Right lung (tissue), 5 donors: ENCODE measurements around the gene SUN2. TPM values are rescaled to one million over a fixed set of nuclear protein-coding genes. Genes with fewer than 3 reads are reported as not detected.

Experiments used
- DNase-seq, 2 donors: peaks; one replicate each; pipeline ENCODE4 v3.0.0-alpha.2; 2013
- polyA plus RNA-seq, 5 donors: library from polyadenylated mRNA; unstranded; fragments of 120-200 nt; gene quantifications; one replicate each; pipeline versions ENCODE4 v1.2.1 to v1.2.3, GENCODE V29; 2013; ENCODE audit warnings: inconsistent platforms in 1 of 5, low replicate concordance in 1 of 5; ENCODE audit not compliant: insufficient read length in 5 of 5, insufficient read depth in 1 of 5

Gene SUN2
- polyA plus RNA-seq, 5 donors = 50.9 to 71.6 (median 62.2) TPM

DNA sequence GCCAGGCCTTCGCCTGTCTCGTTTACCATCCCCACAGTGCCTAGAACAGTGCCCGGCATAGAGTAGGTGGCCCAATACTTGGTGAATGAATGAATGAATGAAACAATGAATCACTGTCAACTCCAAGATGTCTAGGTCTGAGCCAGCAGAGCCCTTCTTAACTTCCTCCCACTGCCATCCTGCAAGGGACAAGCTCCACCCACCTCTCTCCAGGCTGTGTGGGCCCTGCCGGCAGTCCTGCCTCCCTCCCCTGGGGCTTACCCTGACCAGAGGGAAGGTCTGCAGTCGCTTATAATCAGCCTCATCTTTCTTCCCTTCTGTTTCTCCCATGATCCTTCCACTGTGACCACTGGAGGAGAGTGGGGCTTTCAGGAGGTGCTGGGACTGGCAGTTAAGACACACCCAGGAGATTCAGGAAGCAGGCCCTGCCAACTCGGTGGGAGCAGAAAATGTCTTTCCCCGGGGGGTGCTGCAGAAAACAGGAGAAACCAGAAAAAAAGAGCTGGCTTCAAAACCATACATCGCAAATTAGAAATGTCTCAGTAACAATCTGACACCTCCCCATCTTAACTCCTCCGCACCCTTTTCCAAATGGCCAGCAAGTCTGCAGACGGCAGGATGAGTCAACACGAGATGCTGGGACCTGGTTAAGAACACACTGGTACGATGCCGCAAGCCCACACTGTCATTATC is 26.8 kb upstream of the SUN2 start:
- DNase-seq = no peak

DNA sequence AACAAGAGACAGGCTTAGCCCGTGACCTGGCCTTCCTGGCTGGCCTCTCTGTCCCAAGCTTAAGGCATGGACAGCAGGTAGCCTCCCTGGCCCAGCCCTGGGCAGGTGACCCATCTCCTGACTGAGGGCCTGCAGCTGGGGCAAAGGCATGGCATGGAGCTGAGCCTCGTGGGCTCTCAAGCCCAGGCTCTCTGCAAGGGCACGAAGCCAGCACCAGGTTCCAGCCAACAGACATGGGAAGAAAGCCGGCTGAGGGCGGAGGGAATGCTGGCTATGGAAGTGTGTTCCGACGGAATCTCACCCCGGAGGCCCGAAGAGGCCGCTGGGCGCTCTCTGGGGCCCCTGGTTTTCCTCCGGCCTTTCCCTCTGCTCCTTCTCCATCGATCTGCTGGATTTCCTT is 25.2 kb upstream of the SUN2 start:
- no peak for DNase-seq

GRCh38 chr22:38777087-38777671 is 21.4 kb upstream of the SUN2 start:
- DNase-seq = no peak

DNA sequence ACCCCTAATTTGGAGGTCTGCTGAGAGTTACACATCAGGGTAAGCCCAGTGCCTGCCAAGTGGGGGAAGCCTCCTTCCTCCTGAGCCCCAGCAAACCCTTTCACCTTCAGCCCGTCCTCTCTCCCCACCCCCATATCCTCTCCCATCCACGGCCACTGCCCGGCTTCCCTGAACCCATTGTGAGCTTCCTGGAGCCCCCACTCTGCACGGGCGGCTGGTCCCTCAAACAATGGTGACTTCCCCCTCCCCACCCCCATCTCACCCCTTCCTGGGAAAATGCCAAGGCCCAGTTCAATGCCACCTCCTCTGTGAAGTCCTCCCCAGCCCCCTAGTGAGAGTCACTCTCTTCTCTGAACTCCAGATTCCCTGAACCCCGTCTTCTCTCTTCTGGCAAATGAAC is 20.3 kb upstream of the SUN2 start:
- no peak for DNase-seq

GRCh38 chr22:38775656-38776055 is 19.9 kb upstream of the SUN2 start:
- DNase-seq = no peak

- DNase-seq = no peak
These were observed 18.8 kb upstream of the SUN2 start for GRCh38 chr22:38774496-38775166.

GRCh38 chr22:38773363-38773946 is 17.7 kb upstream of the SUN2 start:
- DNase-seq = no peak

DNA sequence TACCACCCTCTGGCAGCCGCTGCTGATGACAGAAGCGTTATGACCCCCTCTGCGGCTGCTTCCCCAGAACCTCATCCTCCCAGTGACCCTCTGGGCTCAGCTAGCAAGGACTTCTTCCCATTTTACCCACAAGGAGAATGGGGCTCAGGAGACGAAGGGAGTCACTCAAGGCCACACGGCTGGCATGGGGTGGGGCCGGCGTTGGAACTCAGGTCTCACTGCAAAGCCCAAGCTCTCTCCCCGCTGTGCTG is 16.8 kb upstream of the SUN2 start:
- no peak for DNase-seq

GRCh38 chr22:38770257-38770949 is 14.6 kb upstream of the SUN2 start:
- no peak for DNase-seq

GRCh38 chr22:38768036-38768435 is 12.2 kb upstream of the SUN2 start:
- DNase-seq = no peak

DNA sequence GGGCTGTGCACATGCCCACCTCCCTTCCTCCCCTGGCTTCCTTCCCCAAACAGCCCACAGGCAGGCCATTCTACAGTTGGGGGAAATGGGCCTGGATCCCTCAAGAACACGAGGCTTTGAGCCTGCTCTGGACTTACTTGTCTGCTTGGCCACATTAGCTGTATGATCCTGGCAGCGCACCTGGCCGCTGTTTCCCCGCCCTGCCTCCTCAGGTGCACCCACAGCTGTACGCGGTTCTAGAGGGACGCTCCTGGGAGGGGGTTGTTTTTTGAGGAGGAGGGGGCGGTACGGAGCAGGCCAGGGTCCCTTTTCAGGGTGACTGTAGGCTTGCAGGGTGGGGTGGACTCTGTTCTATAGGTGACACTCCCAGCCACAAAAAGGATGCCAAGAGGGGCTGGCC is 11.5 kb upstream of the SUN2 start:
- no peak for DNase-seq

DNA sequence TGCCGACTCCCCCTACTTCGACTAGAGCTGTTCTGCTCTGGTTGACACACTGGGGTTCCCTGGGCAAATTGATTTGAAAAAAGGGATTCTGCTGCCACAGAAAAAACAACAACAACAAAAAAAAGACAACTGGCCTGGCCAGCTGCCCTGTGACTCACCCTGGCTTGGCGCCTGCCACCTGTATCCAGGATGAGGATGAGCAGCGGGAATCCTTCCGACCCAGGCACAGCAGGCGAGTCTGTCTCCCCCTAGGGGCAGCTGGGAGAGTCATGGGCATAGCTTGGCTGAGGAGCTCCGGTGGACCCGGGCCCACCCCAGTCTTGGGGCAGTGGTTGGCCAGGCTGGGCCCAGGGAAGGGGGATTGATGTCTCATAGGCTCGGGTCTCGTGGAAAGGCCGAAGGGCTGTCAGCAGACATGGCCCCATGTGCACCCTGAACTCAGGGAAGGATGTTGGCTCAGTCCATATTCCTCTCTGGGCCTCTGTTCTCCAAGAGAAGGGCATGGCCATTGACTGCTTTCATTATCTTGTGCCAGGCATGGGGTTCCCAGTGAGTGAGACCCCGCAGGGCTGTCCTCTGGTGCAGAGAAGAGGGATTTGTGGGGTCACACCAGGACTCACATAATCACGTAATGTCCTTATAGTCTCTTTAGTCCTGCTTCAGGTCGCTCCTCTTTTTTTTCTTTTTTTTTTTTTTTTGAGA is 10.4 kb upstream of the SUN2 start:
- DNase-seq = no peak

DNA sequence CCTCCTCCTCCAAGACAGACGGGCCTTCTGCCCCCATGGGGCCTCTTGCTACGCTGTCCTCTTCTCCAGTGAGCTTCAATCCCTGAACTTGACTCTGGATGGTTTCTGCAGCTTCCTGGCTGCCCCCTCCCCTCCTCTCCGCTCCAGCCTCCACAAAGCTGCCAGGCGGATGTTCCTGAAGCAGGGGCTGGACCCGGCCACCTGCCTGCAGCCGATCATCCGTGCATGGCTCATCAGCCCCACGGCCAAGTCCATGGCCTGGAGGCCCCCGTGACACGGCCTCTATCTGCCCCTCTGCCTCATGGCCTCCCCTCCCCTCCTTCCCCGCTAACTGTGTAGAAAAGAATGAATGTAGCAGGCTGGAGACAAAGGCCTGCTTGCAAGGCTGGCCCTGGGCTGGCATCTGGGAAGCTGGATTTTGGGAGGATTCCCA is 6.8 kb upstream of the SUN2 start:
- DNase-seq = no peak

DNA sequence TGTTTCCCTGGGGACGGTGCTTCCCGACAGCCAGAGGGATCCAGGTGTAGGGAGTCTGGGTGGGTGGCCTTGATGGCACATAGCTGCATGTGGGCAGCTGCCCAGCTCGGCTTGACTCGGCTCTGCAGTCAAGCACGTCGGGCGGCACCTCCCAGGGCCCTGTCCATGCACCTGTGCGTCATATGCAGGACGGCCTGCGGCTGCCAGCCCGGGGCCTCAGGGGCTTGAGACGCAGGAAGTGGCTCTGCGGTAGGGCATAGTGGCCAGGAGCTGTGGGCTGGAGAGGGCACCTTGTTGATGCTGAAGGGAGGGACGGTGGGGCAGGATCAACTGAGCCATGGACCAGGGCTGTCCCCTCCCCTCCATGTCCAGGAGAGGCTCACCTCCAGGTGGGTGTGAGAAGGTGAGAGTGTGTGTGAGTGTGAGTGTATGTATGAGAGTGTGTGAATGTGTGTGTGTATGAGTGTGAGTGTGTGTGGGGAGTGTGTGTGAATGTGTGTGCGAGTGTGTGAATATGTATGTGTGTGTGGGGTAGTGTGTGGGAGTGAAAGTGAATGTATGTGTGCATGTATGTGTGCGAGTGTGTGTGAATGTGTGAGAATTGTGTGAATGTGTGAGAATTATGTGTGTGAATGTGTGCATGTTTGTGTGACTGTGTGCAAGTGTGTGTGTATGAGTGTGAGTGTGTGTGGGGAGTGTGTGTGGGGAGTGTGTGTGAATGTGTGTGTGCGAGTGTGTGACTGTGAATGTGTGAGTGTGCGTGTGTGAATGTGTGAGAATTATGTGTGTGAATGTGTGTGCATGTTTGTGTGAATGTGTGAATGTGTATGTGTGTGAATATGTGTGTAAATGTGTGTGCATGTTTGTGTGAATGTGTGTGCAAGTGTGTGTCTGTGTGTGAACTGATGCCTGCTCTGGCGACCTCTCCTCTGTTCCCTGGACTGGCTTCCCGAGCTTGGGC is 5.7 kb upstream of the SUN2 start:
- no peak for DNase-seq

DNA sequence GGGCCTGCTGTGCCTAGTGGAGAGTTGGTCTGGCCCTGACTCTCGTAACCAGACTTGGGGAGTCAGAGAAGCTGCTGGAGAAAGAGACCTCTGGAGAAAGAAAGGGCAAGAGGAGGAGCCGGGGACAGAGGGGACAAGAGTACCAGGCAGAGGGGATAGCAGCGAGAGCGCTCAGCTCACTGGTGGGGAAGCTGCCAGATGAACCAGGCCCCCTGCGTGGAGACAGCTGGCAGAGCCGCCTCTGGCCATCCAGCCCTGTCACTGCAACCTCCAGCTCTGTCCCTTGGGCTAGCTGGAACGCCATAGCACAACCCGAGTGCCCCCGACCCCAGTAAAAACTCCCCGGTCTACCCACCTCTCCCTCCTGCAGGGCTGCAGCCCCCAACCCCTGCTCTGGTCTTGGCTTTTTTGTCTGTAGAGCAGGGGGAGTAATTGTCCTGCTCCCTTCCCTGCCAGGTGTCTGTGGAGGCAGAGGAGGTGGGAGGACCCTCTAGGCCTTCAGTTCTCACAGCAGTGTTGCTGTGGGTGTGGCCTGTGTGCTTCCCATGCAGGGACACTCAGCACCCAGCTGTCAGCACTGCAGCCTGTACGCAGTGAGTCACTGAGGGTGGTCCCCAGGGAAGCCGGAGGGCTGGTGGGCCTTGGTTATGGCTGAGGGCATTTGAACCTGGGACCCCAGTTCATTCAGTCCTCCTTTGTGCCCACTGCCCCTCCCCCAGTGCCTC is 4.8 kb upstream of the SUN2 start:
- no peak for DNase-seq

DNA sequence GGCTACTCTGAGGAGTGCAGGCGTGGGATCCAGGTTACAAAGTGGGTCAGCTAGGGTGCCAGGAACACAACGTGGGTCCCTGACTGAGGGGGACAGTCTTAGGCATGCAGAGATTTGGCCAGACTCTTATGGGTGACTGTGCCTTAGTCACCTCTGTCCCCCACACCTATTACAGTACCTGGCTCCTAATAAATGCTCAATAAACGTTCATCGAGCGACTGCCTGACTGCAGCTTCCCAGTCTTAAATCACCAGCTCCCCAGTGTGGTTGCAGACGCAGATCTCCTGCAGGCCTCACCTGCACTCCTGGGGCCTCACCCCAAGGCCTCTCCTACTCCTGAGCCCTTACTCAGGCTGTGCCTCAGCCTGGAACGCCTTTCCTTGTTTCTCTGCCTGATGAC is 3.2 kb upstream of the SUN2 start:
- DNase-seq = no peak

GRCh38 chr22:38758276-38758945 is 2.6 kb upstream of the SUN2 start:
- no peak for DNase-seq

DNA sequence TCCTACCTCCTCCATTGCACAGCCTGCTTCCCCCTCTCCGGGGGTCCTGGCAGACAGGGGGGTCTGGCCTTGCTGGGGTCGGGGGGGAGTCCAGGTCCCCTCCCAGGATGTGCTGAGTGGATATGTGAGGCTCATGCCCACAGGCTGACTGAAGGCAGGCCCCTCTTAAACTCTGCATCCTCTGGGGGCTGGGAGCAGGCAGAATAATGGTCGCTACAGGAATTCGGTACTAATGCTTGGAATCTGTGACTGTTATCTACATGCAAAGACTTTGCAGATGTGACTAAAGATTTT is 1.6 kb upstream of the SUN2 start:
- no peak for DNase-seq

DNA sequence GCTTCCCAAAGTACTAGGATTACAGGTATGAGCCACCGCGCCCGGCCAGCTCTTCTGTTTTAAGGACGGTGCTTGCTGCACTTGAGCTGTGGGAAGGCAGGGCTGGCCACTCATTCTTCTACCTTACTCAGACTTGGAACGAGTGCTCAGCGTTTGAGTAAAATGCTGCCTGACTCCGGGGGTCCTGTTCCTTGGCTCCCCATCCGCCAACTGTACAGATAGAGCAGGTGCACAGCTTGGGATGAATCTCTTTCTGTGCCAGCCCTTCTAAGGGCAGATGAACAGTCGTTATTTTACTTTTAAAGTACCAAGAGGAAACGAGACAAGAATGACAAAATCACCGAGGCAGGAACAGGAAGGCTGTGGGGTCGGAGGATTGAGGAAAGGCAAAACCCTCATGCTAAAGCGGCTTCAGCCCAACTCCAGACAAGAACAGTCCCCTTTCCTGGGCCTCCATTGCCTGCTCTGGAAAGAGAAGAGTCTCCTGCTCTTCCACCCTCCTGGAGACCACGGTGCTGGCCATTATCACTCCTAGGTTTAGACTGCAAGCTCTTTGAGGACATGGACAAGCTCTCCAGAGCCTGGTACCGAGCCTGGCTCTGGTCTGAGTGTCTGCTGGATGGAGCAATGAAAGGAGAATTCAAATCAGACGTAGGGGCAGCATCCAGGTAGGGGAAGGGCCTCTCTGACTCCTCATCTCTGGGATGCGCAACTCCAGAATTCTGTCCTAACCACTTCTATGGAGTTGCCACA is 1.1 kb upstream of the SUN2 start:
- DNase-seq = no peak
